A673 (cell line): ENCODE measurements around the gene STX1A.

Experiments
- EZH2 ChIP-seq: fragments of 200-600 bp; sonication (generic); IDR thresholded peaks from 2 replicates; pipeline ENCODE4 v1.6.1; 2017; ENCODE audit warnings: borderline replicate concordance, low read depth, mild to moderate bottlenecking, mixed read lengths, antibody characterized with exemption, low read length; ENCODE audit not compliant: poor library complexity, severe bottlenecking
- TF ChIP-seq, protein P1 (sequence below): fragments of 300-800, 200-600 bp; sonication (generic); conservative IDR thresholded peaks from 2 replicates; pipeline ENCODE4 v1.5.1; 2017; ENCODE audit warnings: low read depth, mild to moderate bottlenecking, antibody characterized with exemption, low read length, moderate library complexity, mixed read lengths

DNA sequence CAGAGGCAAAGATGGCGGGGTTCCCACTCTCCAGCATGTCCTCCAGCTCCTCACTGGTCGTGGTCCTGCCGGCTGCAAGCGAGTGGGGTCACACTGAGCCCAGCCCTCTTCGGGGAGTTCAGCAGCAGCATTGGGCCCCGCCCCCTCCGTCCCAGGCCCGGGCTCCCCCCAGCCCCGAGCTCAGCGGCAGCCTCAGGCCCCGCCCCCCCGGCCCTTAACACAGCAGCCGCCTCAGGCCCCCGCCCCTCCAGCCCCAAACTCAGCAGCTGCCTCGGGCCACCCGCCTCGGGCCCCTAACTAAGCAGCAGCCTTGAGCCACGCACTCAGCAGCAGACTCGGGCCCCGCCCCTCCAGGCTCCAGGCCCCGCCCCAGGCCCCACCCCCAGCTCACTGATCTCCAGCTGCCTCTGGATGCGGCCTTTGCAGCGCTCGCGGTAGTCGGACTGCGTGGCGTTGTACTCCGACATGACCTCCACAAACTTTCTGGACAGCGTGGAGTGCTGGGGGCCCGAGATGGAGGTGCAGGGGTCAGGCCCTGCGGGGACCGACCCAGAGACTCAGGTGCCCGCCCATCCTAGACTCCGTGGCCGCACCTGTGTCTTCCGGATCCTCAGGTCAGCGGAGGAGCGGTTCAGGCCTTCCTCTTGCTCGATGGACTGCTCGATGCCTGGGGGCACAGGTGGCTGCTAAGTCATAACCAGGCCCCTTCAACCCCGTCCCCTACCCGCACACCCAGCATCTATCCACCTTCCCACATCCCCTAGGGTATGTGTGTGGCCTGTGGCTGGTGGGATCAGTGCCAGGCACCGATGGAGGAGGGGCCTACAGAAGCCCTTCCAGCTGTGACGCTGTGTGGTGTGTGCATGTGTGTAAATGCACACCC lies 15.5 kb downstream of the STX1A start:
- TF ChIP-seq, protein P1, sequence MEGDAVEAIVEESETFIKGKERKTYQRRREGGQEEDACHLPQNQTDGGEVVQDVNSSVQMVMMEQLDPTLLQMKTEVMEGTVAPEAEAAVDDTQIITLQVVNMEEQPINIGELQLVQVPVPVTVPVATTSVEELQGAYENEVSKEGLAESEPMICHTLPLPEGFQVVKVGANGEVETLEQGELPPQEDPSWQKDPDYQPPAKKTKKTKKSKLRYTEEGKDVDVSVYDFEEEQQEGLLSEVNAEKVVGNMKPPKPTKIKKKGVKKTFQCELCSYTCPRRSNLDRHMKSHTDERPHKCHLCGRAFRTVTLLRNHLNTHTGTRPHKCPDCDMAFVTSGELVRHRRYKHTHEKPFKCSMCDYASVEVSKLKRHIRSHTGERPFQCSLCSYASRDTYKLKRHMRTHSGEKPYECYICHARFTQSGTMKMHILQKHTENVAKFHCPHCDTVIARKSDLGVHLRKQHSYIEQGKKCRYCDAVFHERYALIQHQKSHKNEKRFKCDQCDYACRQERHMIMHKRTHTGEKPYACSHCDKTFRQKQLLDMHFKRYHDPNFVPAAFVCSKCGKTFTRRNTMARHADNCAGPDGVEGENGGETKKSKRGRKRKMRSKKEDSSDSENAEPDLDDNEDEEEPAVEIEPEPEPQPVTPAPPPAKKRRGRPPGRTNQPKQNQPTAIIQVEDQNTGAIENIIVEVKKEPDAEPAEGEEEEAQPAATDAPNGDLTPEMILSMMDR, result no peak
- TF ChIP-seq EZH2, result no peak
